IPS DF 6.9 (cell line): ENCODE data around the gene NAGA.

Source experiments
- DNase-seq: peaks from one replicate; pipeline ENCODE4 v3.0.0-alpha.2; 2013; ENCODE audit warnings: low read depth, low spot score
- H3K27ac ChIP-seq: one replicate; pipeline ENCODE4 v1.5.1; 2013; ENCODE audit warnings: low read length, control low read depth
- H3K27me3 ChIP-seq: 2 replicates; pipeline ENCODE4 v1.6.1; 2013; ENCODE audit warnings: mild to moderate bottlenecking, low read length; ENCODE audit not compliant: control insufficient read depth, insufficient read depth
- H3K36me3 ChIP-seq: 2 replicates; pipeline ENCODE4 v1.6.1; 2013; ENCODE audit warnings: low read length; ENCODE audit not compliant: control insufficient read depth, insufficient read depth
- H3K4me1 ChIP-seq: 2 replicates; pipeline ENCODE4 v1.6.1; 2013; ENCODE audit warnings: low read length; ENCODE audit not compliant: control insufficient read depth, insufficient read depth
- H3K4me3 ChIP-seq: 2 replicates; pipeline ENCODE4 v1.5.1; 2013; ENCODE audit warnings: mild to moderate bottlenecking, low read length
- H3K9me3 ChIP-seq: 2 replicates; pipeline ENCODE4 v1.6.1; 2013; ENCODE audit warnings: low read length, inconsistent platforms; ENCODE audit not compliant: control insufficient read depth, insufficient read depth
- WGBS: extraction: QIAGEN DNeasy Blood & Tissue Kit; methylation state at CpG from one replicate; pipeline ENCODE4 v1.1.7; 2013; ENCODE audit warnings: mixed read lengths, missing lambda C conversion rate; ENCODE audit not compliant: insufficient read length, insufficient coverage; 5-methylcytosine and 5-hydroxymethylcytosine counted together

The NAGA gene

GRCh38 chr22:42039271-42039670, 31.3 kb downstream of the NAGA start:
- no peaks in the 10 kb centered on the region; the same call in 1 of the 2 replicates for H3K4me1 ChIP-seq
- H3K9me3 ChIP-seq, result peaks cover 1% of the 10 kb centered on the region; the same call in 1 of the 2 replicates
- no peak overlapping the region for H3K27ac ChIP-seq
- H3K36me3 ChIP-seq, result no peaks in the 10 kb centered on the region
- no CpG with 5 or more reads among the region's 5 CpGs for WGBS
- no peak for DNase-seq
- H3K4me3 ChIP-seq, result no peak overlapping the region
- no peaks in the 10 kb centered on the region for H3K27me3 ChIP-seq

- Histone ChIP-seq H3K27ac (no peak overlapping the region), H3K27me3 (no peaks in the 10 kb centered on the region), H3K4me1 (no peaks in the 10 kb centered on the region; the same call in 1 of the 2 replicates), H3K4me3 (no peak overlapping the region), H3K36me3 (no peaks in the 10 kb centered on the region), H3K9me3 (peaks cover 1% of the 10 kb centered on the region; the same call in 1 of the 2 replicates)
- no peak for DNase-seq
- no CpG with 5 or more reads among the region's 8 CpGs for WGBS
Measured at GRCh38 chr22:42035256-42035655, 35.4 kb downstream of the NAGA start.

DNA sequence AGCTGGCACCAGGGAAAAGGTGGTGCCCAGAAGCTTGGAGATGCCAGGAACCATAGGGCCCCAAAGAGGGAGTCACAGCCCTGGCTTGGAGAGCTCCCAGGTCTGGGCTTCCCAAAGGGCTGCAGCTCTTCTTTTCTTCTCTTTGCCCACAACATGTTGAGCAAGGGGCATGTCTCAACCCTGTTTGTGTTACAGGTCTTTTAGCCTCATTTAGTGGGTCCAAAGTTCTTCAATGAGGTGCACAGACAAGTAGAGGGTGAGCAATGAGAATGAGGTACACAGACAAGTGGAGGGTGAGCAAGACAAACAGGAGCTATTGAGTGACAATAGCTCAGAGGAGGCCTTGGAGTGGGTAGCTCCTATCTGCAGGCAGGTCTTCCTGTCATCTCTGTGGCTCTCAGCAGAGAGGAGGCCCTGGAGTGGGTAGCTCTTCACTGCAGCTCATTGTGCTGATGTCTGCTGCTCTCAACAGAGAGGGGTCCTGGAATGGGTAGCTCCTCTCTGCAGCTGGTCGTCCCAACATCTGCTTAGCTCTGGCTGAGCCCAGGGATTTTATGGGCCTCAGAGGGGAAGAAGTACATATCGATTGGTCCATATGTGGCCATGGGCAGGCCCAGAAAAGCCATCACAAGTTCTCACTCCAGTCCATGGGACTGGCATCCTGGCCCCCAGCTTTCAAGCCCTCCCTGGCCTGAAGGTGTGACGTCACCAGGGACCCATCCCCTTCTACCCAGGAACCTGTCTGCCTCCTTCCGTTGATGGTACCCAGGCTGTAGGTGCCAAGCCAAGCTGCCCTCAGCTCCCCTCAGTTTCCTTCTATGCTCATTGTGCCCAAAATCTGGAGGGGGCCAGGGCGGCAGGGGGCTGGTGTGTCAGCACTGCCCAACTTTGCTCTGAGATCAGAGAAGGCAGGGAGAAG, 37.1 kb downstream of the NAGA start:
- Histone ChIP-seq H3K36me3 (no peaks in the 10 kb centered on the region), H3K4me1 (no peaks in the 10 kb centered on the region; the same call in 1 of the 2 replicates), H3K27ac (no peak overlapping the region), H3K27me3 (no peaks in the 10 kb centered on the region), H3K4me3 (no peak overlapping the region), H3K9me3 (peaks cover 1% of the 10 kb centered on the region; the same call in 1 of the 2 replicates)
- DNase-seq, result no peak
- WGBS, result no CpG with 5 or more reads among the region's 5 CpGs

GRCh38 chr22:42026705-42027104, 43.9 kb downstream of the NAGA start:
- Histone ChIP-seq H3K27me3 (no peaks in the 10 kb centered on the region), H3K36me3 (no peaks in the 10 kb centered on the region), H3K4me1 (no peaks in the 10 kb centered on the region), H3K9me3 (no peaks in the 10 kb centered on the region), H3K4me3 (no peak overlapping the region), H3K27ac (no peak overlapping the region)
- WGBS, result no CpG with 5 or more reads among the region's 10 CpGs
- no peak for DNase-seq

DNA sequence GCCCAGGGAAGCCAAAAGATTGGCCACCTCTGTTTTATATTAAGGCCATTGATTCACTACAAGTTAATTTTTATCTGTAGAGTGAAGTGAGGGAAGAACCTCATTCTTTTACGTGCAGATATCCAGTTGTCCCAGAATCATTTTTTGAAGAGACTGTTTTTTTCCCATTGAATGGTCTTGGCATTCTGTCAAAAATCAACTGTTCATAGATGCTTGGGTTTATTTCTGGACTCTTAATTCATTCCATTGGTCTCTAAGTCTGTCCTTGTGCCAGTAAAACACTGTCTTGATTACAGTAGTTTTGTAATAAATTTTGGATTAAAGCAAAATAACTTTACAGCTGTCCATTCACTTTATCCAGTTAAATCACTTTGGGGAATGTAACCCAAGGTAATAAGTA, 45.2 kb downstream of the NAGA start:
- H3K4me1 ChIP-seq, result no peaks in the 10 kb centered on the region
- no peak overlapping the region for H3K27ac ChIP-seq
- H3K27me3 ChIP-seq, result no peaks in the 10 kb centered on the region
- no peaks in the 10 kb centered on the region for H3K9me3 ChIP-seq
- no peak for DNase-seq
- H3K4me3 ChIP-seq, result no peak overlapping the region
- no CpG with 5 or more reads among the region's 1 CpG for WGBS
- no peaks in the 10 kb centered on the region for H3K36me3 ChIP-seq

DNA sequence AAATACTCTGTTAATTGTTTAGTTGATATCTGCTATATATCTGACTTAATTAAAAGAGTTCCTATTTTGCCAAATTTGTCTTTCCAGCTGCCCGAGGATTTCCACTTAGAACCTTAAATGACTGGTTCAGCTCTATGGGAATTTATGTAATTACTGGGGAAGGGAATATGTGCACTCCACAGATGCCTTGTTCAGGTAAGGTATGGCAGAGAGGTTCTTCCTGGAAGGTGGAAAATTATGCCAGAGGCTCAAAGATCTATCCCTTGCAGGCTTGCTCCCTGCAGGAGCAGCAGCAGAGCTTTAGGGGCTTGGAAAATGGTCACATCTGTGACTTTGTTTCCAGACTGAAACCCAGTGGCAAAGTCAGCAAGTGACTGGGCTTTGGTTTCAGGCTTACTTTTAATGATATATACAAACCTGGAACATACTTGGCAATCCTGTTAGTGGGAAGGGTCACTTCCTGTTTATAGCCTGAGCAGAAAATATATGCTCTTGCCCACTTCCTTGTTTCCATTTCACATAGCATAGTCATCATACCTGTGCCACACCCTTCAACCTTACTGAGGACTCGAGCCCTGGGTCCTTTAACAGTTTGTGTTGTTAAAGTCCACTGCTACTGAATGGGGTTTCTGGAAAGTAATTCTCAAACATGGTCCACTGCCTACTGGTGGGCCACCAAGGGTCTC, 48.3 kb downstream of the NAGA start:
- no peaks in the 10 kb centered on the region for H3K4me1 ChIP-seq
- H3K9me3 ChIP-seq, result no peaks in the 10 kb centered on the region
- no peak for DNase-seq
- H3K27me3 ChIP-seq, result no peaks in the 10 kb centered on the region
- no peak overlapping the region for H3K4me3 ChIP-seq
- H3K36me3 ChIP-seq, result no peaks in the 10 kb centered on the region
- H3K27ac ChIP-seq, result no peak overlapping the region
- no CpG with 5 or more reads among the region's 2 CpGs for WGBS

DNA sequence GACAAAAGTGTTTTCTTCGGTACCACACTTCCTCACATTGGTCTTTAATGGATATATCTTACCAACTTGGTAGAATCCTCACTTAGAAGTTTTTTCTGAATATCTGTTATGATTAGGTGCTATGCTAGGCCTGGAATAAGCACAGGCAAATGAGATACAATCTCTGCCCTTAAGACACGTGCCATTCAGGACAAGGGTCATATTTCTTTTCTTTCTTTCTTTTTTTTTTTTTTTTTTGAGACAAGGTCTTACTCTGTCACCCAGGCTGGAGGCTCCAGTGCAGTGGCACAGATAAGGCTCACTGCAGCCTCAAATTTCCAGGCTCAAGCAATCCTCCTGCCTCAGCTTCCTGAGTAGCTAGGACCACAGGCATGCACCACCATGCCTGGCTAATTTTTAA, 49.0 kb downstream of the NAGA start:
- Histone ChIP-seq H3K4me3 (no peak overlapping the region), H3K27ac (no peak overlapping the region), H3K9me3 (no peaks in the 10 kb centered on the region), H3K4me1 (no peaks in the 10 kb centered on the region), H3K36me3 (no peaks in the 10 kb centered on the region), H3K27me3 (no peaks in the 10 kb centered on the region)
- WGBS, result no CpG with 5 or more reads among the region's 2 CpGs
- no peak for DNase-seq

DNA sequence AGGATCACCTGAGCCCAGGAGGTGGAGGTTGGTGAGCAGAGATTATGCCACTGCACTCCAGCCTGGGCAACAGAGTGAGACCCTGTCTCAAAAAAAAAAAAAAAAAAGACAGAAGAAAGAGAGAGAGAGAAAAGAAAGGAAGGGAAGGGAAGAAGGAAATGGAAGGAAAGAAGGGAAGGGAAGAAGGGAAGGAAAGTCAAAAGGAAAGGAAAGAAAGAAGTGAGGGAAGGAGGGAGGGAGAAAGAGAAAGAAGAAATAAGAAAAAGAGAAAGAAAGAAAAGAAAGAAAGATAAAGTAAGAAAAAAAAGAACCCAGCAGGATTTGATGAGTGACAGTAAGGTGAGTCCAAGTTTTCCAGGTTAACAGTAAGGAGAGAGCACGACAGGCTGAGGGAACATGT, 52.4 kb downstream of the NAGA start:
- Histone ChIP-seq H3K4me1 (no peaks in the 10 kb centered on the region), H3K9me3 (no peaks in the 10 kb centered on the region), H3K4me3 (no peak overlapping the region), H3K36me3 (no peaks in the 10 kb centered on the region), H3K27me3 (no peaks in the 10 kb centered on the region), H3K27ac (no peak overlapping the region)
- no peak for DNase-seq
- WGBS, result no CpG with 5 or more reads among the region's 1 CpG

DNA sequence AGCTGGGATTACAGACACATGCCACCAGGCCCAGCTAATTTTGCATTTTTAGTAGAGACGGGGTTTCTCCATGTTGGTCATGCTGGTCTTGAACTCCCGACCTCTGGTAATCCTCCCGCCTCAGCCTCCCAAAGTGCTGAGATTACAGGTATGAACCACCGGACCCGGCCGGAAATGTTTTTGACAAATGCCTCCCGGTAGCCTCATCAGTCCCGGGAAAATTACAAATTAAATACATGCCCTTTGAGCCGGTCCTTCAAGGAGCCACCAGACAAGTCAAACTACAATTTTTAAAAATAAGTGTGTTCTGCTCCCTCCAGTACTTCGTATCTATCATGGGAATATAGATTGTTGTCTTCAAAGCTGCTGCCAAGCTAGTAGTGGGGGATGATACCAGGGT, 54.5 kb downstream of the NAGA start:
- no peak for DNase-seq
- Histone ChIP-seq H3K9me3 (no peaks in the 10 kb centered on the region), H3K4me3 (no peak overlapping the region), H3K27ac (no peak overlapping the region), H3K27me3 (no peaks in the 10 kb centered on the region), H3K4me1 (no peaks in the 10 kb centered on the region), H3K36me3 (no peaks in the 10 kb centered on the region)
- WGBS, result no CpG with 5 or more reads among the region's 10 CpGs

DNA sequence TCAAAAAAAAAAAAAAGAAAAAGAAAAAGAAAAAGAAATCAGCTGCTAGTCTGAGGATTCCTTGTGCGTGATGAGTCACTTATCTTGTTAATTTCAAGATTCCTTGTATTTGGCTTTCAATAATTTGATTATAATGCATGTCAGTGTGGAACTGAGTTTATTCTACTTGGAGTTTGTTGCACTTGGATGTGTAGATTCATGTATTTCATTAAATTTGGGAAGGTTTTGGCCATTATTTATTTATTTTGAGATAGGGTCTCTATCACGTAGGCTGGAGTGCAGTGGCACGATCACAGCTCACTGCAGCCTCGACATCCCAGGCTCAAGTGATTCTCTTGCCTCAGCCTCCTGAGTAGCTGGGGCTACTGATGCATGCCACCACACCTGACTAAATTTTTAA, 57.2 kb downstream of the NAGA start:
- no peak for DNase-seq
- WGBS, result no CpG with 5 or more reads among the region's 4 CpGs
- no peaks in the 10 kb centered on the region for H3K27me3 ChIP-seq
- no peak overlapping the region for H3K27ac ChIP-seq
- H3K36me3 ChIP-seq, result no peaks in the 10 kb centered on the region
- H3K9me3 ChIP-seq, result no peaks in the 10 kb centered on the region
- H3K4me3 ChIP-seq, result no peak overlapping the region
- H3K4me1 ChIP-seq, result no peaks in the 10 kb centered on the region
